SK-N-MC (cell line): Measurements from ENCODE around the gene LBP.

Source experiments
- EZH2 ChIP-seq: fragments of 200-600 bp; sonication (generic); IDR thresholded peaks from one replicate; pipeline ENCODE4 v1.6.1; 2017; ENCODE audit warnings: antibody characterized with exemption
- FOXP2 ChIP-seq: optimal IDR thresholded peaks from 2 replicates; pipeline ENCODE3; 2011; ENCODE audit warnings: mild to moderate bottlenecking, moderate library complexity; ENCODE audit not compliant: insufficient read depth; ENCODE audit errors: extremely low read length, control extremely low read depth
- POLR2AphosphoS5 ChIP-seq: IDR thresholded peaks from 2 replicates; pipeline ENCODE4 v1.6.1; 2012; ENCODE audit warnings: mild to moderate bottlenecking, low read depth, low read length, borderline replicate concordance

DNA sequence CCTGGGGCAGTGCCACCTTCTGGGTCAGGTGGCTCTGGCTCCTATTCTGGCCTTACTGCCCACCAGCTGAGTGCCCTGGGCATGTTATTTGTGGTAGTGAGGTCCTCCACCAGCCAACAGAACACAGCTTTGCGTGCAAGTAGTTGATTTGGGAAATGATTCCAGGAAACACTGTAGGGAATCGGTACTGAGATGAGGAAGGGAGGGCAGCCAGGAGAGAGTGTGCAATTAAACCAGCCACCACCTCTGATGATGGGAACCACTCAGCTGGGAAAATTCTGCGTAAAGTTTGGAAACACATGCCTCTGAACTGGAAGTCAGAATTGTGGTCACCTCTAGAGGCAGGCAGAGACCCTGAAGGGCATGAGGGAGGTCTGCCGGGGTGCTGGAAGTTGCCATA is 459 bp downstream of the LBP start:
- TF ChIP-seq EZH2 (no peak), POLR2AphosphoS5 (no peak), FOXP2 (no peak)
